K562 (cell line): Measurements from ENCODE around the gene WTIP. TPM values are rescaled to one million over a fixed set of nuclear protein-coding genes. Genes with fewer than 3 reads are reported as not detected.

Experiments used
- ATAC-seq: fragments of 200-7000 bp; cut with Tn5 transposase; 3 replicates; pipeline ENCODE4 v1.9.1; 2020; ENCODE audit warnings: moderate library complexity
- BruUV-seq: library from RNA; stranded (reverse); fragments of 400-500 nt; replicated peaks from 2 replicates; lab custom pipeline; 2021; lab: Mats Ljungman, UMichigan
- CTCF ChIA-PET: fragments of 300-600 bp; formaldehyde crosslinking; extraction: SDS; loops from one replicate; lab custom pipeline; 2021; ENCODE audit warnings: low intra/inter-chr PET ratio; lab: Yijun Ruan, JAX
- POLR2A ChIA-PET: fragments of 300-600, 350-650 bp; sonication (Branson Sonifier 250); formaldehyde crosslinking; extraction: SDS; loops from one replicate; lab custom pipeline; 2021; ENCODE audit warnings: antibody characterized with exemption, inconsistent platforms; lab: Yijun Ruan, JAX
- DNase-seq, 4 experiments: peaks; one replicate each; pipeline versions ENCODE4 v3.0.0 to v3.0.0-alpha.2; 2011 to 2018; ENCODE audit warnings: low spot score in 3 of 4, mixed read lengths in 3 of 4; ENCODE audit errors: extremely low read depth in 1 of 4
- FAIRE-seq: peaks from 2 replicates; lab custom pipeline; 2011; peaks lifted over from hg19 to GRCh38; lab: Jason Lieb, UNC
- H2AFZ ChIP-seq: 2 replicates; pipeline ENCODE4 v1.6.0; 2011; ENCODE audit warnings: low read depth, low read length, control low read depth, inconsistent platforms
- H3K27ac ChIP-seq: fragments of 200-600 bp; 3 replicates; pipeline ENCODE4 v1.8.0; 2011; ENCODE audit warnings: low read depth, mild to moderate bottlenecking, control low read depth, inconsistent platforms, low read length, moderate library complexity, mixed read lengths; ENCODE audit errors: extremely low read depth
- H3K27me3 ChIP-seq, 2 experiments: fragments of 300-600 bp in 1 of 2; 2 replicates in 1 of 2; 3 replicates in 1 of 2; pipeline versions ENCODE4 v1.6.0 to v1.8.0; 2011; ENCODE audit warnings: inconsistent platforms in 2 of 2, low read length in 2 of 2, mild to moderate bottlenecking in 1 of 2, mixed read lengths in 1 of 2, moderate library complexity in 1 of 2; ENCODE audit not compliant: control insufficient read depth in 2 of 2, insufficient read depth in 2 of 2
- H3K36me3 ChIP-seq: fragments of 300-600 bp; 3 replicates; pipeline ENCODE4 v1.8.0; 2011; ENCODE audit warnings: mild to moderate bottlenecking, low read length, inconsistent platforms; ENCODE audit not compliant: control insufficient read depth, insufficient read depth
- H3K4me1 ChIP-seq, 2 experiments: fragments of 200-600 bp in 1 of 2; replicated peaks in 1 of 2; 2 replicates in 1 of 2; 3 replicates in 1 of 2; pipeline versions ENCODE4 v1.5.1 to v1.8.0; 2011; ENCODE audit warnings: inconsistent platforms in 2 of 2, low read length in 2 of 2, mild to moderate bottlenecking in 1 of 2, mixed read lengths in 1 of 2, moderate library complexity in 1 of 2; ENCODE audit not compliant: control insufficient read depth in 2 of 2, insufficient read depth in 2 of 2
- H3K4me2 ChIP-seq: 2 replicates; pipeline ENCODE4 v1.6.1; 2011; ENCODE audit warnings: low read length, control low read depth, inconsistent platforms, mixed read lengths; ENCODE audit not compliant: insufficient read depth
- H3K4me3 ChIP-seq: fragments of 200-600 bp; sonication (generic), shearing (Covaris generic); 2 replicates; pipeline ENCODE4 v1.5.1; 2016; ENCODE audit warnings: control low read depth, inconsistent platforms
- H3K79me2 ChIP-seq: fragments of 200-600 bp; 3 replicates; pipeline ENCODE4 v1.8.0; 2011; ENCODE audit warnings: low read length, inconsistent platforms; ENCODE audit not compliant: control insufficient read depth, insufficient read depth
- H3K9ac ChIP-seq, 2 experiments: 2 replicates each; pipeline versions ENCODE4 v1.6.0 to v1.6.1; 2011; ENCODE audit warnings: low read depth in 2 of 2, low read length in 2 of 2, control low read depth in 1 of 2, inconsistent platforms in 1 of 2, mild to moderate bottlenecking in 1 of 2, mixed read lengths in 1 of 2; ENCODE audit not compliant: insufficient read depth in 1 of 2
- H3K9me1 ChIP-seq: one replicate; pipeline ENCODE4 v1.6.0; 2011; ENCODE audit warnings: inconsistent platforms, mild to moderate bottlenecking, low read length, moderate library complexity; ENCODE audit not compliant: control insufficient read depth, insufficient read depth
- H3K9me3 ChIP-seq: replicated peaks from 2 replicates; pipeline ENCODE4 v1.5.1; 2011; ENCODE audit warnings: low read depth, low read length, inconsistent platforms; ENCODE audit not compliant: control insufficient read depth, insufficient read depth
- H4K20me1 ChIP-seq: replicated peaks from 2 replicates; pipeline ENCODE4 v1.6.1; 2011; ENCODE audit warnings: low read length, inconsistent platforms, mixed read lengths; ENCODE audit not compliant: control insufficient read depth, insufficient read depth
- CTCF ChIP-seq, 3 experiments: IDR thresholded peaks in 2 of 3; conservative IDR thresholded peaks in 1 of 3; 2 replicates each; pipeline ENCODE4 v1.5.1; 2011 to 2012; ENCODE audit warnings: low read length in 3 of 3, mild to moderate bottlenecking in 3 of 3, control low read depth in 2 of 3, improper control_type of control experiment in 1 of 3, inconsistent platforms in 1 of 3, low read depth in 1 of 3, mixed read lengths in 1 of 3, moderate library complexity in 1 of 3; ENCODE audit not compliant: insufficient read depth in 2 of 3
- PHB ChIP-seq: fragments of 250-450 bp; sonication (Bioruptor Pico); IDR thresholded peaks from 2 replicates; pipeline ENCODE4 v1.5.0; 2021
- RAD21 ChIP-seq, 2 experiments: fragments of 250-450 bp in 1 of 2; fragments of 450-650 bp in 1 of 2; sonication (Bioruptor Pico) in 1 of 2; formaldehyde crosslinking in 1 of 2; IDR thresholded peaks in 1 of 2; conservative IDR thresholded peaks in 1 of 2; 2 replicates each; pipeline versions ENCODE4 v1.4.0 to v1.8.0; 2020 to 2022; ENCODE audit warnings: mild to moderate bottlenecking in 2 of 2, moderate library complexity in 1 of 2
- REST ChIP-seq, 2 experiments: fragments of 450-650 bp; formaldehyde crosslinking in 1 of 2; IDR thresholded peaks; 2 replicates each; pipeline versions ENCODE4 v1.4.0 to v1.6.1; 2014 to 2020; ENCODE audit warnings: mild to moderate bottlenecking in 2 of 2, borderline replicate concordance in 1 of 2, low read depth in 1 of 2
- ZNF184 ChIP-seq: sonication (generic); formaldehyde crosslinking; IDR thresholded peaks from 2 replicates; pipeline ENCODE4 v1.5.0; 2020; ENCODE audit warnings: missing genetic modification reagents
- ZNF551 ChIP-seq: fragments of 250-450 bp; sonication (Bioruptor Pico); IDR thresholded peaks from 2 replicates; pipeline ENCODE4 v1.5.0; 2021; ENCODE audit warnings: mild to moderate bottlenecking, moderate library complexity
- WGBS: fragments of 100-300 bp; shearing (Covaris generic); methylation state at CpG from one replicate; pipeline ENCODE4 v1.1.6; 2016; ENCODE audit warnings: low coverage, mixed read lengths; ENCODE audit not compliant: insufficient coverage; ENCODE audit errors: missing lambda C conversion rate; 5-methylcytosine and 5-hydroxymethylcytosine counted together
- in situ Hi-C: fragments of 300-500 bp; cut with MboI; formaldehyde crosslinking; loops from 4 replicates; pipeline ENCODE4 v1.15.0; 2018; ENCODE audit warnings: inconsistent platforms, mixed read lengths
- intact Hi-C: fragments of 100-400 bp; cut with micrococcal nuclease; formaldehyde crosslinking; loops from 2 replicates; pipeline ENCODE4 v1.14.2; 2022
- polyA plus RNA-seq, 8 experiments: library from polyadenylated mRNA; depleted of rRNA in 4 of 8; stranded (reverse) in 5 of 8; unstranded in 3 of 8; fragments of >200 nt; fragmentation: Nextera tagmentation in 2 of 8; fragmentation: Illumina TruSeq in 1 of 8; extraction: Ambion mirVana in 2 of 8; extraction: Trizol in 1 of 8; gene quantifications; 2 replicates each; pipeline versions ENCODE4 v1.2.1 to v1.2.3, GENCODE V29; 2011 to 2014; ENCODE audit warnings: inconsistent platforms in 1 of 8, missing spikeins in 1 of 8
- total RNA-seq, 7 experiments: library from RNA; depleted of rRNA in 6 of 7; stranded (reverse); fragments of >200 nt in 6 of 7; fragmentation: Illumina TruSeq in 2 of 7; extraction: Trizol in 2 of 7; gene quantifications; 2 replicates each; pipeline versions ENCODE4 v1.2.1 to v1.2.3, GENCODE V29; 2011 to 2021; ENCODE audit warnings: low replicate concordance in 1 of 7

Gene WTIP
- total and polyA plus RNA-seq, 9 of the 15 experiments (the other 6 are each of a cell fraction or from before 2014, with no cell fraction given) = under 0.01 to 0.54 (median 0.27) TPM; not detected in 1

DNA sequence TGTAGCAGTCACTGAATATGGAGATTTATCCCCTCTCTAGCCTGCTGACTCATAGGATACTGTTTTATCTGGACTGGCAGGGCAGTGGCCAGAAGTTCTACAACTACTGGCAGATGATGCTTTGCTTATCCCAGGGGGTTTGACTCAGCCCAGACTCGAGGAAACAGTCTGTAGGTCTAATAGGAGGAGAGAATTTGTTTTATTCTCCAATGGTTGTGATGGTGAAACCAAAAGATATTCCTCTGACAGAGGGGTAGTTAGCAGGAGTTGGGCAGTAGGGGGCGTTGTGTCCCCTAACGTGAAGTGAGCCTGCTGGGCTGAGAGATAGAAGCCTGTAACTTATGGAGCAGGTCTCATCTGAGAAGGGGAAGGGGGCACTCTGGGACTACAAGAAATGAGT, 74.9 kb downstream of the WTIP start:
- ATAC-seq (peak; percentile 95), FAIRE-seq (peak; percentile 89), DNase-seq (peak; percentile 25 to 49 (median 28))
- no peak overlapping the region for H2AFZ ChIP-seq
- intact Hi-C loops (loop anchor here (1.0 kb wide), 1 partner anchor 156 kb away; no protein-coding TSS in a partner anchor), in situ Hi-C loops (no loop called here)
- TF ChIP-seq REST (IDR thresholded peaks at IDR 0.05; ENCODE audit: borderline replicate concordance) (peak; percentile 30; the same call in 1 of the 2 replicates), REST (CRISPR knock-in tag; IDR thresholded peaks at IDR 0.05; ENCODE audit: low read depth) (no peak), PHB (CRISPR knock-in tag) (no peak), CTCF (IDR thresholded peaks at IDR 0.05 in 2 of 3, conservative IDR thresholded peaks at IDR 0.05 in 1 of 3; ENCODE audit: insufficient read depth in 2 of 3, low read depth in 1 of 3, low read length in 3 of 3) (peak; percentile 61 to 71 (median 61)), ZNF551 (CRISPR knock-in tag) (no peak), ZNF184 (CRISPR knock-in tag) (no peak), RAD21 (CRISPR knock-in tag; conservative IDR thresholded peaks at IDR 0.05 in 1 of 2, IDR thresholded peaks at IDR 0.05 in 1 of 2) (peak in 1 of 2 experiments; percentile 63; a peak in 2 of 4 replicates)
- WGBS = 0% methylated on average over 3 of the region's 3 CpGs
- BruUV-seq = no TSS peak
- H3K4me1 ChIP-seq = no peaks in the 10 kb centered on the region
- no peak overlapping the region for H3K27ac ChIP-seq
- H3K9ac ChIP-seq = no peak overlapping the region
- no peaks in the 10 kb centered on the region for H3K79me2 ChIP-seq
- H3K27me3 ChIP-seq = peaks cover 4 to 21% of the 10 kb centered on the region in 2 experiments; a peak in 3 of 5 replicates
- no peaks in the 10 kb centered on the region for H3K36me3 ChIP-seq
- H4K20me1 ChIP-seq = no peaks in the 10 kb centered on the region
- CTCF ChIA-PET = interaction anchor here (0.6 to 1.2 kb wide), 2 partner anchors 153 to 156 kb away, joined by 4 to 5 read pairs; no protein-coding TSS in a partner anchor
- POLR2A ChIA-PET = no interaction called here
- H3K4me3 ChIP-seq = no peak overlapping the region
- no peaks in the 10 kb centered on the region for H3K9me3 ChIP-seq
- no peak overlapping the region for H3K4me2 ChIP-seq
- H3K9me1 ChIP-seq = no peaks in the 10 kb centered on the region
